ENCODE data around the gene TIFAB.

TIFAB gene

DNA sequence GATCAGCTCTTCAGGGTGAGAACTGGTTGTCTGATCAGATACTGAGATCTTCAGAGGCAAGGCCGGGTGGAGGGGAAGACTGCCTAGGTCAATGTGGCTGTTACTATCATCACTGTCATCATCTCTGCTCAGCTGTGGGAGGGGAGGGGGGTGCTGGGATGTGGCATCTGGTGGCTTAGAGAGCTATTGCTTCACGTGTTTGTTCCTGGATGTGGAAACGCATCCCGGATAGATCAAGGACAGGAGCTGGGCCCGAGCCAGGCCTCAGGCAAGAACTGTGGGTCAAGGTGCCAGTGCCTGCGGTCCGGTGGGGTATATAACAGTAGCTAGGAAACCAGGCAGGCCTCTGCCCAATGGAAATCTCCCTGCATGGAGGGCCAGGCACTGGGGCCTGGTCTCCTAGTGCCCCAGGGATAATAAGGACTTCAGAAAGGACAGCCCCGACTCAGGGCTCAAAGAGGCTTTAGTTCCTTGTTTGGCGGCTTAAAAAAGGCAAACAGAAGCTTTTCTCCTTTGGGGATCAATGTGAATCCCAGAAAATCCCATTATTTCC lies 30.3 kb upstream of the TIFAB start:
- DNase-seq (ENCODE audit: low read depth in 1 of 2, low spot score in 1 of 2), result no peak

DNA sequence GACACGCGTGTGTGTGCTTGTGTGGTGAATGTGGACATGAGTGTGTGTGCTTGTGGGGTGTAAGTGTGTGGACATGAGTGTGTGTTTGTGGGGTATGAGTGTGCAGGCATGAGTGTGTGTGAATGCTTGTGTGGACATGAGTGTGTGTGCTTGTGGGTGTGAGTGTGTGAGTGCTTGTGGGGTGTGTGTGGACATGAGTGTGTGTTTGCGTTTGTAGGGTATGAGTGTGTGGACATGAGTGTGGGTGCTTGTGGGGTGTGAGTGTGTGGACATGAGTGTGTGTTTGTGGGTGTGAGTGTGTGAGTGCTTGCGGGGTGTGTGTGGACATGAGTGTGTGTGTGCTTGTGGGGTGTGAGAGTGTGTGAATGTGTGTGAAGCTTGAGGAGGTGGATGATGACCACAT lies 29.8 kb upstream of the TIFAB start:
- DNase-seq (ENCODE audit: low read depth in 1 of 2, low spot score in 1 of 2), result no peak

DNA sequence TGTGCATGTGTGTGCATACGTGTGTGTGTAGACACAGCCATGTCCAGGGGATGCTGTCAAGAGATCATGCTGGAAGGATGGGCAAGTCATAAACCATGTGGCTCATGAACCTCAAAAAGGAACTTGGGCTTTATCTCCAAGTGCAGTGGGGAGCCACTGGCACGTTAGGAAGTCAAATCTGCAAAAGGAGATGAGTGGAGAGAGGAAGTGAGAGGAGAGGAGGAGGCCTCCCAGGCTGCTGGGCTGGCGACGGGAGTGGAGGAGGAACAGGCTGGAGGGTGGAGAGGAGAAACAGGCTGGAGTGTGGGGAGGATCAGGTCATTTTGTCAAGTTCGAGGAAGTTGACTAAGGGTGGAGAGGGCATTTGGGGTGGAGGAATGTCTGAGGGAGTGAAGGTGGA lies 29.2 kb upstream of the TIFAB start:
- DNase-seq (ENCODE audit: low read depth in 1 of 2, low spot score in 1 of 2), result no peak

DNA sequence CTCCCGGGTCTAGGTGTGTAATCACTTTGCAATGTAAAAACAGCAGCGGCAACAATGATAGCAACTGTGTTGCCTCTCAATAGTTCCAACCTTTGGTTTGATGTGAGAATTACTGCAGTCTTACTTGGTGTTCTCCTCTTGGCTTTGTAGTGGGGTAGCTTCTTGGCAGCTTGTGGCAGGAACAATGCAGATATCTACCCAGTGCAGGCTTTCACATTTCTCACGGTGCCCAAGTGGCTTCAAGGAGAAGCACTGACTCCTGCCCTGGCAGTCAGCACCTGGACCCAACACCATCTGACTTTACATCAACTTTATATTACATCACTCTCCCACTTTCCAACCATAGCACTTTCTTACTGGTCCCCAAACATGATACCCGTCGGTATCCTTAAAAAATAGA lies 28.4 kb upstream of the TIFAB start:
- DNase-seq (ENCODE audit: low read depth in 1 of 2, low spot score in 1 of 2), result no peak

DNA sequence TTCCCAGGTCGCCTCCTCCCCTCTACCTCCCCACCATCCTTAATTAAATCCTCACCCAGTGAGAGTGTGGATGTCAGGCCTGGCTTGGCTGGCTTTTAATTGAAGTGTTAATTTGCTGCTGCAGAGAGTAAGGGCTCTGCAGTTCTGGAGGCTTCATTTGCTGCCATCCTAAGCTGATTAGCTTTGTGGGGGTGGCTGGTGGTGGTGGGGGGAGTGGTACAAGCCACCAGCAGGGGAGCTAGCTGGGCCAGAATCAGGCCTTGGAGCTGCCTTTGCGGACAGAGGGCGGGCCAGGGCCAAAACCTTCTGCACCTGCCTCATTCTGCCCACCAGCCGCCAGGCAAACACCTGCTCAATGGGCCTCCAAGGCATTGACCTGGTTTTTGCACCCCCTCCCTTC lies 26.8 kb upstream of the TIFAB start:
- DNase-seq (ENCODE audit: low read depth in 1 of 2, low spot score in 1 of 2), result no peak

DNA sequence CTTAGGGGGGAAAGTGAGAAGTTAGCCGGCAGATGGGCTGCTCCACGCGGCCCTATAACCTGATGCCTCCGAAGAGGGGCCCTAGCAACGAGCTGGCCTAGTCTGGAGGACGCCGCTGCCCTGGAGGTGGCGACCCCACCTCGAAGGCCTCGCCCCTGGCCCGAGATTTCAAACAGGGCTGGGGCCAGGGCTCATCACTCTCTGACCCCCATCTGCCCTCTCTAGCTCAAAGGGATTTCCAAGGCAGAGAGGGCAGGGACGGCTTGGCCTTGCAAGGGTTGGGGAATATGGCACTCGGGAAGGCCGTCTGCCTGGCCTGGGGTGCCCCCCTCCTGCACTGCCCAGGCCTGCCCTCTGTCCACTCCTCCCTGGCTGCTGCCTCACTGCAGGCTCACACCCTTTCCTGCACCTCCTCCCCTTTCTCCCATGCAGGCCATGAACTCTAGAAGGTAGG lies 25.5 kb upstream of the TIFAB start:
- no peak for DNase-seq (ENCODE audit: low read depth in 1 of 2, low spot score in 1 of 2)

DNA sequence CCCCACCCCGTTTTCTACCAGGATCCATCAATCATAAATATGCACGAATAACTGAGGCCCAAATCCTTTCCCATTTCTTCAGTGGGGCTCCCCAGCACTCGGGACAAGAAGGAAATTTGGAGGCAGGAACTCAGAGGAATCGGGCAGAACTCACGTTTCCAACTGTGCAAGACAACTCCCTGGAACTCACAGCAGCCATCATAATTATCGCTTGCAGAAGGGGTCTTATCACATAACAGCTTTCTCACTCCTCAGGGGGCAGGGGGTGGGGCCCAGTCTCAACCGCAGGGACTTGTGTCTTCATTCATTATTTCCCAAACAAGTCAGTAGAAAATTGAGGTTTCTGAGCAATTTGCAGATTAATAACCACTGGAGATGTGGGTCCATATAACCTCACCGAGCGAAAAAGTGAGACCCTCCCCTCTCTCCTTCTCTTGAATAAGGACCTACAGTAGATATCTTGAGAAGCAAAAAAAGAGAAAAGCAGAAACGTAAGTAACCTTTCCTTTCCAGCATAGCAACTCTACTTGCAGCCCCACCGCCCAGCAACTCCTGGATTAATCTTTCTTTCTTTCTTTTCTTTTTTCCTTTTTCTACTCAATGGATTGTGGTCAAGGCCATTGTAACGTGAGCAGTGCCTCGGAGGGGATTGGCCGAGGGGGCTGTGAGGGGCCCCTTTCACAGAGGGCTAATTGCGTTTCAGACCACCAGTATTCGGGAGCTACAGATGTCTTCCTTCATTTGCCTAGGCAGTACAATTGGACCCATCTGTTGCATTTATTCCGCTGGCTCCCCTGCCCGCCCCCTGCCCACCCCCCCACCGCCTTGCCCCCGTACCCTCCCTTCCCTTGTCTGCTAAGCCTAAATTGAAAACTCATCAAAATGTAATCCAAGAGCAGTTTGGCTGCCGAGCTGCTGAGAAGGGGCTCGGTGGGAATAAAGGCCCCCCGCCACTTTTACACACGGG lies 24.7 kb upstream of the TIFAB start:
- DNase-seq (ENCODE audit: low read depth in 1 of 2, low spot score in 1 of 2), result no peak

DNA sequence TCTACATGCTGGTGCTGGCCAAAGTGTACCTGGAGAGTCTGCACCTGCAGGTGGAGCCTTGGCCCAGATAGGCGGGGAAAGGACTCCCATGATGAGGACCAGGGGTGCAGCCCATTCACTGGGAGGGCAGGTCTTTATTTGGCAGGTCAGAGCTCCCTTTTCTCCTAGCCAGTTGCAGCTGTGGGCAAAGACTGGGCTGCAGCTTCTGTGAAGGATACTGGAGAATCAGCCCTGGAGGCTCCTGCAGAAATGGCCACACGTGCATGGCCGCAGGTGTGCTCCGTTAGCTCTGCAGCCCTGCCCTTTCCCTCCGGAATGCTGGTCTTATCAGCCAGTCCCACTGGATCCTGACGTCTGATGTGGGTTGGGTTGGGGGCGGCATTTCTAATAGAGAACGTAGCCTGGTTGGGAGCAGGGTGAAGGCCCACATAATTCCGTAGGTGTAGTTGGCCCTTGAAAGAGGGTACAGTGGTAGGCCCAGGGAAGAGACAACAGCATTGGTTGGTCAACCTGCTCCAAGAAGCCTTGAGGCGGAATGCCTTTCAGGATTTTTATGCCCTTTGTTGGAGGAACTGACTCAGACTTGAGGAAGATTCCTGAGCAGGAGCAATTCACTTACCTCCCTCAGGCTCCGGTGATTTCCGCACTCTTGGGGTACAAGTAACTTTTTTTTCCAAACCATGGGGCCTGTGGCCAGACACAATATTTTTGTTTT lies 22.0 kb upstream of the TIFAB start:
- DNase-seq (ENCODE audit: low read depth in 1 of 2, low spot score in 1 of 2), result no peak

DNA sequence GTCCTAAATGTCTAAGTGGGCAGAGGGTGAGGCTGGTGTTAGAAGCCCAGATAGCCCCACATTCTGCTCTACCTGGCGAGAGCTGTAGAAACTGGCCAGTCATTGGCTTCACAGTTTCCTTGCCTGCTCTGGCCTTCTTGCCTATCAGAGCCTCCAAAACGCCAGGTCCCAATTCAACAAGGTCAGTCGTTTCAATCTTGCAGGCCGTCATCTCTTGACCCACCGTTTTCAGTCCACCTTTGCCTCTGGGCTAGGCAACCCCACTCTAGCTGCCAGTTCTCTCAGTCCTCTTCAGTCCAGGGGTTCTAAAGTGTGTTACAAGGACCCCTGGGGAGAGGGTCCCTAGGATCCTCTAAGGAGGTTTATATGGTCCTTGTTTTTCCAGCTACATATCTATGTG lies 20.0 kb upstream of the TIFAB start:
- no peak for DNase-seq (ENCODE audit: low read depth in 1 of 2, low spot score in 1 of 2)

DNA sequence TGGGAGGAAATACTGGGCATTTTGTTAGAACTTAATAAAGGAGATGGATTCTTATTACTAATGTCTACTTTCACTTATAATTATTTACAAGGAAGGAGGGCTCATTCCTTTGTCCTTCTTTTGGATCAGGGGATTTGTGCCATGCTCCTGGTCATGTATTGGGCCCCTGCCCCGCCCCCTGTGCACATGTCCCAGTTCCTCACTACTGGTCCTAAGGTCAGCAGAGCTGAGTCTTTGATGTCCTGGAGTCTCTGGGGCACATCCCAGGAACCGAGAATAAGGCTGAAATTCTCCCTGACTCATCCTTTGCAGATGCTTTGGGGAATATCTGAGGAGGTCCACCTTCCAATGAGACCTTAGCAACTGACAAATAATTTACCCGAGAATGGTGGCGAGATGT lies 19.6 kb upstream of the TIFAB start:
- no peak for DNase-seq (ENCODE audit: low read depth in 1 of 2, low spot score in 1 of 2)

DNA sequence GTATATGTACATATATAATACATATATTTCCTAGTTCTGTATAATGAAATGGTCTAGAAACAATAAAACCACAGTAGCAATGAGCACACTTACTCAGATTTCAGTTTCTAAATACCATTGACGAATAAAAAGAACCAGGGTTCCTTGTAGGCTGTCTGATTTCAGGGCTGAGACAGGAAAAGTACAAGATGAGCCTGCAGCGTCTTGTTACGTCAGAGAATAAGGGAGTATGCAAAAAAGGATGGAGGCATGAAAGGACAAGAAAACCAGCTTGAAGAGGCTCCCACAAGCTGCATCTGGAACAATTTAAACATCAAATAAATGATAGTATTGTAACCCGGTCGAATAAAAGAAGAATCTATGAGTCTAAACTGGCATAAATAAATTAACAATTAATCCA lies 17.8 kb upstream of the TIFAB start:
- DNase-seq (ENCODE audit: low read depth in 1 of 2, low spot score in 1 of 2), result no peak

DNA sequence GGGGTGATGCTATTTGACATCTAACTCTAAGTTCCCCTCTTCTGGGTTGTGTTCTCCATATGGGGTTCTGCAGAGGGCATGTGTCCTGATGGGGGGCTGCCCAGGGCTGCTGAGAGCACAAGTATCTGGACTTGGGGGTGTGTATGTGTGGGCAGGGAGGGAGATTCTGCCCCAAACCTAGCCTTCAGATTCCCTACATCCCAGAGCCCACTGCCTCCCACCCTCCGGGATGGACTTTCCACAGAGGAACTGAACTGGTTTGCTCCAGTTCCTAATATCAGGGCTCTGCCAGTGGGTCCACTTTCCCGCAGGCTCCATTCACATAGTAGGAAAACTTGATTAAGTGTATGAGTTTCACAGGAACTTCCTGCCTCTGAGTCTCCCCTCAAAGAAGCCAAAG lies 16.4 kb upstream of the TIFAB start:
- DNase-seq (ENCODE audit: low read depth in 1 of 2, low spot score in 1 of 2), result no peak

DNA sequence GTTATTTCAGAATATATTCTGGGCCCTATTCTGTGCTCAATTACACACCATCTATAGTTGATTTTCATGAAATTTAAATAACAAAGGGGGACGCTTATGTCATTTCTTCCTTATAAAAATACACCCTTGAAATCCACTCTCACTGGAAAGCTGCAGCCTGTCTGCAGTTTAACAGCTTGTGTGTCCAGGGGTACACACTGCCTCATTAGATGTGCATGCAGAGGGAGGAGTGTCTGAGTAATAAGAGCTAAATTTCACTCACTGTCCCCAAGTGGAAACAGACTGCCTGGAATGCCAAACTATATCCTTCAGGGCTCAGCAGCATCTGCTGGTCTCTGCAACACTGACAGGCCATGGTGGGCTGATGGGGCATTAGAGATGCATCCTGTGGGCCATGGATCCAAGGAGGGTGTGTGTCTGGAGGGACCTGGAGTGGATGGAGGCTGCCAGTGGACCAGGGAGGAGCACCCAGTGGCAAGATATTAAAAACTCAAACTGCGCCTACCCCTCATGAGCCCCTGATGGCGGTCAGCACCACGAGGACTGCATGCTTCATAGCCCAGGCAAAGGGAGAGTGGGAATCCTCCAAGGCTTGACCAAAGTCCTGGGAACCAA lies 15.8 kb upstream of the TIFAB start:
- DNase-seq (ENCODE audit: low read depth in 1 of 2, low spot score in 1 of 2), result no peak

DNA sequence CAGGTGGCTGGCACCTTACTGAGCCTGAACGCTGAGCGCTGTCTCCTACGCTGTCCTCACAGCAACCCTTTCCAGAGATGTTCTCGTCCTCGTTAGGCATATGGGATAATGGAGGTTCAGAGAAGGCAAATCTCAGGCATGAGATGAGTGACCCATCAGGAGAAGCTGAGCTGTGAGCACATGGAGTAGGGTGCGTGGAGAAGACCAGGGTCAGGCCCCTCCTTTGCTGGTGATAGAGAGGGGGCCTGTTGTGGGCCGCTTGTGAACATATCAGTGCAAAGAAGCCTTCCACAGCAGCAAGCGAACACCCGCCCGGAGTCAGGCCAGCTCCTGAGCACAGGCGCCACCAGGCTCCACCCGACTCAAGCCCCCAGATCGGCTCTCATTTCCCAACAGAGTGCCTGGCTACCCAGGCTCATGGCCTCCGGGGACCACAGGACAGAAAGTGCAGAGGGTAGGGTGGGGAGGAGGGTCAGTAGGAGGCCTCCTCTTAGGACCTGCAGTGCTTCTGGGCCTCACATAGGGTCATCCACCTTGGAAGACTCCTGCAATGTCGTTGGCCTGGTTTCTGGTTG lies 15.0 kb upstream of the TIFAB start:
- DNase-seq (ENCODE audit: low read depth in 1 of 2, low spot score in 1 of 2), result no peak

DNA sequence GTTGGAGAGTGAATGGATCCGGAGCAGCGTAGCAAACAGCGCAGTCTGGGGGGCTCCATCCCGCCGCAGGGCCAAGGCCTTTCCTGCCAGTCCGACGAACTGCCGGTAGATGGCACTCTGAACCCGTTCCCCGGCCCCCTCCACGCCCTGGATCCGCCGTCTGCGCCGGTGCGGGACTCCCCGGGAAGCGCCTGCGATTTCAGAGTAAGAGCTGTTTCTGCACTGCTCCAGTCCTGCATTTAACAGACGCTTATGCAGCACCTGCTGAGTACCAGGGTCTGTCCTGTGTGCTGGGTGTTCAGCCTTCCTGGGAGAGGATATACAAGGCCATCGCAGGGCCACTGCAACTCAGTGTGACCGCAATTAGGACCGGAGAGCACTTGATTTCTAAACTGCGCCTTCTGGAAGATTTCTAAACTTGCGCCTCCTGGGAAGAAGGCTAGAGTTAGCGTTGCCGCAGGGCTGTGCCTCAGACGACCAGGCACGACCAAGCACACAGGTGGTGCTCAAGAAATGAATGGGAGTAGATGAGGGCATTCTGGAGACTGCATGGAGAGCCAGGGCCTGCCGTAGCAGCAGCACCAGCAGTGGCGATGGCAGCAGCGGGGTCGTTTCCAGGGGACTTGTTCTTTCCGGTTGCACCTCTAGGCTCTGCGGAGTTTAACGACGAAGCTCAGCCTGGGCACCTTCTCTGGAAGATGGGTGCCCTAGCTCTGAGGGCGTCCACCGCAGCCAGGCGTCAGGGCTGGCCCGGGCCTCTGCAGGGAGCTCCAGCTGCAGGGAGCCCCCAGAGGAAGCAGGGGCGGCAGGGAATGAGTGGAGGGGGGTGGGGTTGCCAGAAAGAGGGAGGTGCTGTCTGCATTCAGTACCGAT lies 14.3 kb upstream of the TIFAB start:
- peak; percentile 49 to 67 for DNase-seq (ENCODE audit: low read depth in 1 of 2, low spot score in 1 of 2)

DNA sequence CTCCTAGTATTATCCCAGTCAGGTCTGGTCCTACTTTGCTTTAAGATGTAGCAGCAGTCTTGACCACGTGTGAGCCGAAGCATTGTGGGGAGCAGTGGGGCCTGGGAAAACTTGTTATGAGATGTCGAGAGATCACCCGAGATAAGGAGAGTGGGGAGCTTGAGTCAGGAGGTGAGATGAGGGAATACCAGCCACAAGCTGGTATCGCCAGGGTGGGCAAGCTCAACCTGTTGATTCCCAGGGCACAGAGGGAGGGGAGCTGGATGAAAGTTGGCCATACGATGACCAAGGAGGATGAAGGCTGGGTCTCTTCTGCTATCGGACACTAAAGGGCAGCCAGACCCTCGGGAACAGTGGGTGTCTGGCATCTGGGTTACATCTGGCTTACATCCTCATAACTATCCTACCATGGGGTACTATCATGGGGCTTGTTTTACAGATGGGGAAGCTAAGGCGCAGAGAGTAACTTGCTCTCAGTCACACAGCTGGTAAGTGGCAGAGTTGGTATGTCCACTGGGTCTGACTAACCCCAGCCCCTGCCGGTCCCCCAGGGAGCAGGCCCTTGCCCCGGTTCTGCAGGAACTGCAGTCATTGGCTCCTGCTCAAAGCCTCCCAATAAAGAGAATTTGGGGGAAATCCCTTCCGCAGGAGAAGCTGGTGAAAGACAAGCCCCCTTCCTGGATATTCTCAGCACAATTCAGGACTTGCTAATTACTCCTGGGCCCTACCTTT lies 13.4 kb upstream of the TIFAB start:
- DNase-seq (ENCODE audit: low read depth in 1 of 2, low spot score in 1 of 2), result no peak

DNA sequence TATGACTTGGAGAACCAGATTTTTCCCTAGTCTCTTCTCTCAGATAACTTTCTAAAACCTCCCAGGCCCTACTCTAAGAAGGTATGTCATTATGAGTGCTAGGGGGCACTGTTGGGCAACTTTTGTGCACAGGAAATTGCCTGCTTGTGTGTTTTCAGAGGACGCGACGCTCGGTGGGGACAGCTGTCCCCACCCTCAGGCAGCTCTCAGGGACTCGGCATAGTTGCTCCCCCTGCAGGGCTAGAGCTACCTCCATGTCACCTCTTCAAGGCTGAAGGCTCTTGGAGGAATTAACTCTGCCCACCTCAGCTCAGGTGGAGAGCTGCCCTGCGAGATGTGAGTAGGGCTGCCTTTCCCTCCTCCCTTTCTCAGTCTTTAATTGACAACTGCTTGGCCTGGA lies 10.2 kb upstream of the TIFAB start:
- DNase-seq (ENCODE audit: low read depth in 1 of 2, low spot score in 1 of 2), result peak in 1 of 2 donors; percentile 11

DNA sequence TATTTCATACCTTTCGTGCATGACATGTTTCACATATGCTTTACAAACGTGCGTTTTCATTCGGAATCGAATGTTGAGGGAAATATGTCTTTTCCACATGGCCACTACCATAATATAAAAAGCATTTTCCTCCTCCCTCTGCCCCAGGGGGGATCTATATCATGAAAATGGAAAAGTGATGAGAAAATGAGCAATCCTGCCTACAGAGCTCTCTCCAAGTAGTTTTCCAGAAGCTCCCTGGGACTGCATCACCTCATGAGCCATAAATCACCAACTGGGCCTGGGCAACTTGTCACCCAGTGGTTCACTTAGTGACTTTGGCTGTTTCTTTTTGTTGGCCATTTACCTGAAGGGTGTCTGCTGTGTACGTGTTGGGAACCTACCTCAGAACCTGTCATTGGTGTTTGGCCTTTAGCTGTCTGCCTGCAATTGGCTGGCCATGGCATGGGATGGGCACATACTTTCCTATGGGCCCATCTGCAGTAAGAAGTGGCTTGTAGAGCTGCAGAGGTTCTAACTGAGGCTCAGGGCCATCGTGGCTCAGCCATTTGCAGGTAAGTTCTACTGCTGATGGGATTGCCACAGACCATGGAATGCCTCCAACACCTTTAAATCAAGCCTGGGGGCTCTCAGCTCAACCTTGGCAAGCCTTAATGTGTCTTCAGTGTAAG lies 9.5 kb upstream of the TIFAB start:
- no peak for DNase-seq (ENCODE audit: low read depth in 1 of 2, low spot score in 1 of 2)

Data from activated CD4-positive, alpha-beta T cell treated with anti-CD3 and anti-CD28 coated beads, Interleukin-2, amount 50 U/mL, for 24 hours (primary cell).